Upper lobe of left lung (tissue), 6 donors: ENCODE data around the gene CLDN14. TPM values are rescaled to one million over a fixed set of nuclear protein-coding genes. Genes with fewer than 3 reads are reported as not detected.

Source experiments
- ATAC-seq, 2 donors: fragments of 200-7000 bp; cut with Tn5 transposase; one replicate each; pipeline ENCODE4 v1.9.1; 2022; ENCODE audit warnings: mild to moderate bottlenecking in 2 of 2, moderate library complexity in 2 of 2; ENCODE audit not compliant: low FRiP score in 2 of 2
- DNase-seq, 2 donors: peaks; one replicate each; pipeline ENCODE4 v3.0.0-alpha.2; 2019 to 2020
- H3K27ac ChIP-seq, 4 donors: fragments of 200-600 bp; sonication (generic); one replicate each; pipeline ENCODE4 v1.5.1; 2016 to 2019
- H3K27me3 ChIP-seq, 4 donors: fragments of 200-600 bp; sonication (generic); one replicate each; pipeline ENCODE4 v1.5.1; 2017 to 2019
- H3K36me3 ChIP-seq, 4 donors: fragments of 200-600 bp; sonication (generic); one replicate each; pipeline ENCODE4 v1.5.1; 2016 to 2019
- H3K4me1 ChIP-seq, 4 donors: fragments of 200-600 bp; sonication (generic); one replicate each; pipeline ENCODE4 v1.5.1; 2018 to 2019
- H3K4me3 ChIP-seq, 4 donors: fragments of 200-600 bp; sonication (generic); one replicate each; pipeline ENCODE4 v1.5.1; 2017 to 2019; ENCODE audit warnings: mild to moderate bottlenecking in 2 of 4, moderate library complexity in 1 of 4
- H3K9me3 ChIP-seq, 4 donors: fragments of 200-600 bp; sonication (generic); one replicate each; pipeline ENCODE4 v1.5.1; 2018 to 2019
- EP300 ChIP-seq, 4 donors: sonication (generic); formaldehyde crosslinking; IDR thresholded peaks; one replicate each; pipeline ENCODE4 v1.5.1; 2017; ENCODE audit warnings: antibody characterized with exemption in 4 of 4, control low read depth in 2 of 4
- POLR2A ChIP-seq, 4 donors: fragments of 450-650 bp; IDR thresholded peaks; one replicate each; pipeline ENCODE4 v1.5.1; 2016 to 2017; ENCODE audit warnings: antibody characterized with exemption in 4 of 4, mild to moderate bottlenecking in 2 of 4
- POLR2AphosphoS5 ChIP-seq, 2 donors: sonication (generic); formaldehyde crosslinking; IDR thresholded peaks; one replicate each; pipeline ENCODE4 v1.5.1; 2017; ENCODE audit warnings: antibody characterized with exemption in 2 of 2
- WGBS, 2 donors: methylation state at CpG; one replicate each; pipeline ENCODE4 v1.1.5; 2017 to 2018; 5-methylcytosine and 5-hydroxymethylcytosine counted together
- total RNA-seq, 6 donors: library from RNA; depleted of rRNA in 4 of 6; stranded (reverse); fragments of >200 nt in 4 of 6; gene quantifications; one replicate each; pipeline versions ENCODE4 v1.1.0 to v1.2.1, GENCODE V29; 2016 to 2021
- TF ChIP-seq, protein P1 (sequence below), 6 experiments: fragments of 450-650 bp in 4 of 6; fragments of 200-600 bp in 2 of 6; sonication (generic) in 2 of 6; IDR thresholded peaks; one replicate each; pipeline ENCODE4 v1.5.1; 2016 to 2019; ENCODE audit warnings: antibody characterized with exemption in 6 of 6
- donor health status: DM: no; HTN: no; CAD: no; lungs with moderate emphysema.
- donor health status: DM: no; HTN: yes; CAD: no; lungs with severe emphysema.

CLDN14 gene
- total RNA-seq, 6 donors from 2014 or later: 0.47 TPM; not detected in 5

DNA sequence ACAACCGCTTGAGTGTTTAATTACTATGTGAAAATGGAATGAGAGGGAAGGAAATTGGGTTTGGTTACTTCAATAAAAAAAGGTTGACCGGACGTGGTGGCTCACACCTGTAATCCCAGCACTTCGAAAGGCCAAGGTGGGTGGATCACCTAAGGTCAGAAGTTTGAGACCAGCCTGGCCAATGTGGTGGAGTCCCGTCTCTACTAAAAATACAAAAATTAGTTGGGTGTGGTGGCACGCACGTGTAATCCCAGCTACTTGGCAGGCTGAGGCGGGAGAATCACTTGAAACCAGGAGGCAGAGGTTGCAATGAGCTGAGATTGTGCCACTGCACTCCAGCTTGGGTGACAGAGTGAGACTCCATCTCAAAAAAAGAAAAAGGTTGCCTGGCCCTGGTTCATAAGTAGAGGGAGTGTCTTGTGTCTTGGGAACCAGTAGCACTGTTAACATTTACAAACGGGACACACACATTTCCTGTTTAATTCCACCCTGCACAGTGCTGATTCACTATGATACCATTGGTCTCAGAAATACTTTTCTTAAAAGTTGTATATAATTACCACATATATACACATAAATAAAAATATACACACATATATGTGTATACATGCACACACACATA, 27.6 kb upstream of the CLDN14 start:
- no peak for DNase-seq
- H3K4me1 ChIP-seq: peaks cover 0 to 25% (median 3%) of the 10 kb centered on the region in 4 donors
- 74 to 76% methylated on average over 9 of the region's 9 CpGs for WGBS, 2 donors
- no peaks in the 10 kb centered on the region for H3K36me3 ChIP-seq
- no peak overlapping the region for H3K4me3 ChIP-seq
- ATAC-seq: no peak
- no peaks in the 10 kb centered on the region for H3K9me3 ChIP-seq
- no peak overlapping the region for H3K27ac ChIP-seq
- TF ChIP-seq POLR2A (IDR thresholded peaks at IDR 0.05) (no peak), EP300 (IDR thresholded peaks at IDR 0.05) (no peak), POLR2AphosphoS5 (IDR thresholded peaks at IDR 0.05) (no peak)
- TF ChIP-seq, protein P1, sequence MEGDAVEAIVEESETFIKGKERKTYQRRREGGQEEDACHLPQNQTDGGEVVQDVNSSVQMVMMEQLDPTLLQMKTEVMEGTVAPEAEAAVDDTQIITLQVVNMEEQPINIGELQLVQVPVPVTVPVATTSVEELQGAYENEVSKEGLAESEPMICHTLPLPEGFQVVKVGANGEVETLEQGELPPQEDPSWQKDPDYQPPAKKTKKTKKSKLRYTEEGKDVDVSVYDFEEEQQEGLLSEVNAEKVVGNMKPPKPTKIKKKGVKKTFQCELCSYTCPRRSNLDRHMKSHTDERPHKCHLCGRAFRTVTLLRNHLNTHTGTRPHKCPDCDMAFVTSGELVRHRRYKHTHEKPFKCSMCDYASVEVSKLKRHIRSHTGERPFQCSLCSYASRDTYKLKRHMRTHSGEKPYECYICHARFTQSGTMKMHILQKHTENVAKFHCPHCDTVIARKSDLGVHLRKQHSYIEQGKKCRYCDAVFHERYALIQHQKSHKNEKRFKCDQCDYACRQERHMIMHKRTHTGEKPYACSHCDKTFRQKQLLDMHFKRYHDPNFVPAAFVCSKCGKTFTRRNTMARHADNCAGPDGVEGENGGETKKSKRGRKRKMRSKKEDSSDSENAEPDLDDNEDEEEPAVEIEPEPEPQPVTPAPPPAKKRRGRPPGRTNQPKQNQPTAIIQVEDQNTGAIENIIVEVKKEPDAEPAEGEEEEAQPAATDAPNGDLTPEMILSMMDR (IDR thresholded peaks at IDR 0.05): no peak
- H3K27me3 ChIP-seq: no peaks in the 10 kb centered on the region

DNA sequence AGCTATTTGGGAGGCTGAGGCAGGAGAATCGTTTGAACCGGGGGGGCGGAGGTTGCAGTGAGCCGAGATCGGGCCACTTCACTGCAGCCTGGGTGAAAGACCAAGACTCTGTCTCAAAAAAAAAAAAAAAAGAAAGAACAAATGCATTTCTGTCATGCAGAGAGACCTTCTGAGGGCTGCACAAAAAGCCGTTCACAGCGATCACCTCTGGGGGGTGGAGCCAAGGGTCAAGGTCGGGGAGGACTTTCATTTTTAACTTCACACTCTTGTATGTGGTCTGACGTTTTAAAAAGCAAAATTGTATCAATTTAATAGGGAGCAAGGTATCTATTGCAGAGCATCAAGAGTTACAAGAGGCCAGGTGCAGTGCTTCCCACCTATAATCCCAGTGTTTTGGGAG, 26.6 kb upstream of the CLDN14 start:
- Histone ChIP-seq H3K36me3 (no peaks in the 10 kb centered on the region), H3K9me3 (no peaks in the 10 kb centered on the region), H3K27ac (no peak overlapping the region), H3K27me3 (no peaks in the 10 kb centered on the region), H3K4me1 (peaks cover 0 to 17% (median 3%) of the 10 kb centered on the region in 4 donors), H3K4me3 (no peak overlapping the region)
- ATAC-seq (no peak), DNase-seq (no peak)
- no peak for TF ChIP-seq POLR2A (IDR thresholded peaks at IDR 0.05)
- TF ChIP-seq EP300 (IDR thresholded peaks at IDR 0.05): no peak
- TF ChIP-seq, protein P1 (IDR thresholded peaks at IDR 0.05): no peak
- TF ChIP-seq POLR2AphosphoS5 (IDR thresholded peaks at IDR 0.05): no peak
- 85 to 86% methylated on average over 9 of the region's 9 CpGs for WGBS, 2 donors

DNA sequence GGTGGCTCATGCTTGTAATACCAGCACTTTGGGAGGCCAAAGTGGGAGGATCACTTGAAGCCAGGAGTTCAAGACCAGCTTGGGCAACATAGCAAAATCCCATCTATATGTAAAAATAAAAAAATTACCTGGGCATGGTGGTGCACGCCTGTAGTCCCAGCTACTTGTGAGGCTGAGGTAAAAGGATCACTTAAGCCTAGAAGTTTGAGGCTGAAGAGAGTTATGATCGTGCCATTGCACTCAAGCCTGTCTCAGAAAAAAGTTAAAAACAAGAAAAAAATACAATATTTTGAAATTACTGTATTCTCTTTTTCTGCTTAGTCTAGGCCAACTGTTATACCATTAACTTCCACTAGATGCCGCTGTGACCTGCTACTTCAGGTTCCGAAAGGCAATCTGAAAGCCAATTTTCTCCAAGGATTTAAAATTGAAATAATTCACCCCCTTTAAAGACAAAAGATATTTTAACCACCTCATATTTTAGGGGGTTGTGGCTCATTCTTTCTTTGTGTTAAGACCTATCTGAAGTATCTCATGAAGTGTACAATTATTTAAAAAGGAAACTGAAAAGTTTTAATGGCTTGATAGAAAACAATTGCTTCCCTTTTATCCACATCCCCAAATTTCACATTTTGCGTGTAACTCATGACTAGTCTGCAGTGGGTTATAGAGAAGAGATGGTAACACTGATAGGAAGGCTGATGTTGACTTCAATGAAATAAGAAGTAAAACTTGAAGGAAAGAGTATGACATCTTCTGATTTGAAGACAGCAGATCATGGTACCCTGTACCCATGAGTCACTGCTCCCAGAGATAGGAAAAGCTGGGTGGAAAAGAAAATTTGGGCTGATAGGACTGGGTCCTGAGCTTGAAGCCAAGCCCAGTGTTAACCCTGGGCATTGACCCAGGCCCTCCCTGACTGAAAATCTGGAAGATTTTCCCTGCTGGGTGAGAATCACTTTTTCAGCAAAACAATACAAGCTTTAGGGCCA, 24.4 kb upstream of the CLDN14 start:
- H3K4me3 ChIP-seq: no peak overlapping the region
- H3K27me3 ChIP-seq: no peaks in the 10 kb centered on the region
- peak in 1 of 2 donors; percentile 53 for ATAC-seq
- H3K9me3 ChIP-seq: no peaks in the 10 kb centered on the region
- 30 to 31% methylated on average over 5 of the region's 5 CpGs for WGBS, 2 donors
- no peak for DNase-seq
- no peak overlapping the region for H3K27ac ChIP-seq
- H3K4me1 ChIP-seq: peaks cover 0 to 8% (median 0%) of the 10 kb centered on the region in 4 donors
- no peaks in the 10 kb centered on the region for H3K36me3 ChIP-seq
- TF ChIP-seq, protein P1 (IDR thresholded peaks at IDR 0.05): peak; percentile 73 to 98 (median 84)
- no peak for TF ChIP-seq POLR2AphosphoS5 (IDR thresholded peaks at IDR 0.05)

DNA sequence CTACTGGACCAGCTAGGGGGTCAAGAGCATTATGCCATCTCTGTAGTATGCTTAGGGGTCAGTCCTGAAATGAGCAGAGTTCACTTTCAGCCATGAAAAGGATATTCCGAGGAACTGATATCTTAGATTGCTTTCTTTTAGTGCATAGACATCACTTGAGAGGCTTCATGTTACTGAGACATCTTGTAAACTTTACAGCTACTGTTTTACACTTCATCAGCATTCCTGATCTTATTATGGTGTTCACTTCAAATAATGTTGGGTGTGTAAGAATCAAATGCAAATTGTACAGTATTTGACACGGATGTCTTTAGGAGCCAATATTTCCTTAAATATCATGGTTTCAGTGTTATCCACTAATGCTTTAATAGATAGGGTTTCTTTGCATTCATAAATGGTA, 22.4 kb upstream of the CLDN14 start:
- H3K36me3 ChIP-seq: no peaks in the 10 kb centered on the region
- 82 to 92% methylated on average over 2 of the region's 2 CpGs for WGBS, 2 donors
- H3K9me3 ChIP-seq: no peaks in the 10 kb centered on the region
- H3K4me1 ChIP-seq: peaks cover 0 to 8% (median 0%) of the 10 kb centered on the region in 4 donors
- no peak overlapping the region for H3K4me3 ChIP-seq
- ATAC-seq: no peak
- H3K27me3 ChIP-seq: no peaks in the 10 kb centered on the region
- TF ChIP-seq EP300 (IDR thresholded peaks at IDR 0.05): no peak
- TF ChIP-seq POLR2A (IDR thresholded peaks at IDR 0.05): no peak
- TF ChIP-seq POLR2AphosphoS5 (IDR thresholded peaks at IDR 0.05): no peak
- no peak for DNase-seq
- H3K27ac ChIP-seq: no peak overlapping the region

DNA sequence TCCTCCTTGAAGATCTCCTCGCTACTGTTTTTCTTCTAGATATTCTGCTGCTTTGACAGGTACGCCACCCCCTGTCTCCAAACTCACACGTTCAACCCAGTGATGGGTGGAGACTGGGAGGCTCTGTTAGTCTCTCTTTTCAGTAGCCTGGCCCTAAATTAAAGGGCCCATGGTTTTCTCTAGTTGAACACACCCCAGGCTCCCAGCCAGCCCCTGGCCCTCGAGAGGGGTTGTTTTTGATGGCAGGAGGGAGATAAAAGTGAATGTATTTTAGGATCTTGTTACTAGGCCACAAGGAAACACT, 21.6 kb upstream of the CLDN14 start:
- Histone ChIP-seq H3K27ac (no peak overlapping the region), H3K27me3 (no peaks in the 10 kb centered on the region), H3K4me3 (no peak overlapping the region), H3K9me3 (no peaks in the 10 kb centered on the region), H3K4me1 (peaks cover 0 to 8% (median 0%) of the 10 kb centered on the region in 4 donors), H3K36me3 (no peaks in the 10 kb centered on the region)
- TF ChIP-seq POLR2A (IDR thresholded peaks at IDR 0.05) (no peak), POLR2AphosphoS5 (IDR thresholded peaks at IDR 0.05) (no peak)
- TF ChIP-seq, protein P1 (IDR thresholded peaks at IDR 0.05): no peak
- WGBS, 2 donors: 79% methylated on average over 4 of the region's 4 CpGs
- no peak for DNase-seq
- no peak for ATAC-seq
